ENCODE data around the gene OR4L1. TPM values are rescaled to one million over a fixed set of nuclear protein-coding genes. Genes with fewer than 3 reads are reported as not detected.
"Not testable (repeated sequence)": the region's sequence is repeated elsewhere in the genome, so short reads cannot be mapped to it uniquely, and the experiment has no call there.

Gene OR4L1, protein sequence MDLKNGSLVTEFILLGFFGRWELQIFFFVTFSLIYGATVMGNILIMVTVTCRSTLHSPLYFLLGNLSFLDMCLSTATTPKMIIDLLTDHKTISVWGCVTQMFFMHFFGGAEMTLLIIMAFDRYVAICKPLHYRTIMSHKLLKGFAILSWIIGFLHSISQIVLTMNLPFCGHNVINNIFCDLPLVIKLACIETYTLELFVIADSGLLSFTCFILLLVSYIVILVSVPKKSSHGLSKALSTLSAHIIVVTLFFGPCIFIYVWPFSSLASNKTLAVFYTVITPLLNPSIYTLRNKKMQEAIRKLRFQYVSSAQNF
- polyA plus RNA-seq (2013, experiment 1 of 2), result not detected
- polyA plus RNA-seq (2013, experiment 2 of 2), result not detected

DNA sequence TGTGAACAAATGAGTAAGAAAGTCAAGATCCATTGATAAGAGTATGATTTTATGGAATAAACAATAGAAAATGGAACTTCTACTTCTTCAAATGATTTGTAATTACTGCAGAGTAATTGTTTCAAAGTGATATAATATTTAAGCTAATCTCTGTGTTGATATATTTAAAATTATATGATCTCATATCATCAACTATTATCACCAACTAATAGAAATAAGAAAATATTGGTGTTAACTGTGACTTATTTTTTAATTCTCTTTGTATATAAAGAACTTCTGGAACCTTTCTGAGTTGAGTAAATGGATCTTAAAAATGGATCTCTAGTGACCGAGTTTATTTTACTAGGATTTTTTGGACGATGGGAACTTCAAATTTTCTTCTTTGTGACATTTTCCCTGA lies at the start of gene OR4L1:
OR4L1 (plus strand) TSS at position 301 of the 400 bp plus-strand sequence; CDS start at position 301, 0 bp downstream.
- H3K9me3 ChIP-seq (ENCODE audit: insufficient read depth, low read depth, low read length), result peaks cover 100% of the 10 kb centered on the region
- H3K4me1 ChIP-seq (ENCODE audit: insufficient read depth, low read length), result no peaks in the 10 kb centered on the region
- H3K36me3 ChIP-seq (ENCODE audit: insufficient read depth, low read length), result no peaks in the 10 kb centered on the region
- no peak within 1 kb of the TSS for H3K4me3 ChIP-seq (ENCODE audit: low read length)
- H3K9ac ChIP-seq (ENCODE audit: low read depth, low read length), result no peak within 1 kb of the TSS
- no peak within 1 kb of the TSS for H3K27ac ChIP-seq (ENCODE audit: low read depth, low read length)
- no peaks in the 10 kb centered on the region for H3K27me3 ChIP-seq (ENCODE audit: insufficient read depth, low read length)
- 64% methylated on average over 2 of the region's 2 CpGs for WGBS

DNA sequence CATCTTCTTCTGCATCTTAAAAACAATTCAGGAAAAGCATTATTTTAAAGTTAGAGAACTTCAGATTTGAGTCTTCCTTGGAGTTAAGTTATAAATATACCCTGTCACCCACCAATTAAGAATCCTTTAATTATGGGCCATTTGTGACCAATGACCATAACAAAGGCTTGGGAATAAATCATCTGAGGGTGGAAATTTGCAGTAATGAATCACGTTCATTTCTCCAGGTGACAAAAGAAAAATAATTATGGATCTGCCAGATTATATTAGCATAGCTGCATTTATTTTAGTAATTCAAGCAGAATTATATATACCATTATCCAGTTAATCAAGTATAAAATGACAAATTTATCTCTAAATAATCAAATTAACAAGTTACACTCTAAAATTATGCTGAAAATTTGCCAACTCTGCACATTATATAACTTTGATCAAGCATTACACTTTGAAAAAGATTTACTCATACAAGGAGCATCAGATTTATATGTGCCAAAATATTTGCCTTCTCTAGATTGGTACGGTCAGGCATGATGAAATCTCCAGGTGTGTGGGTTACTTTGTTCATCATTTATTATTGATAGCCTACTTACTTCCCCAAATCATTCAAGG lies 40.5 kb upstream of the OR4L1 start, which contains the start of gene OR4K14:
OR4K14 (minus strand) TSS at position 51 of the 609 bp plus-strand sequence. CDS start 4,114 bp downstream, outside the sequence.
- H3K9me3 ChIP-seq (ENCODE audit: insufficient read depth, low read depth, low read length), result peaks cover 96% of the 10 kb centered on the region

DNA sequence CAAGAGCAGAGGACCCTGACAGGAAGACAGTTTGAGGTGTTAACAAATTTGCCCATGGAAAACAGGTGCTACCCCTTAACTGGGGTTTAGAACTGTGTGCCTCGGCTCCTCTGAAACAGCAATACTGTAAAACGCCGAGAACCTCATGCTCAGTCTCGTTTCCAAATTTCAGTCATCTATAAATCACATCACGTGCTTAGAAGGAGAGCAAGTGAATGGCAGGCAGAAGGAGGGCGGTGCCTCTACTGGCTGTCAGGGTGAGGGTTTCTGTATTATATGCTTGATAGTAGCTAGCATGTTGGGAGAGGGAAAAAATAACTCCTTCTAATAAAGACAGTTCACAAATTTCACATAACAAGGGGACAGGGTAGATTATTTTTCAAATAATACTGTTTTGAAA lies 28.8 kb upstream of the OR4L1 start:
- no peak overlapping the region for H3K27ac ChIP-seq (ENCODE audit: low read depth, low read length)
- H3K4me1 ChIP-seq (ENCODE audit: insufficient read depth, low read length), result no peaks in the 10 kb centered on the region
- H3K9me3 ChIP-seq (ENCODE audit: insufficient read depth, low read depth, low read length), result peaks cover 97% of the 10 kb centered on the region
- H3K36me3 ChIP-seq (ENCODE audit: insufficient read depth, low read length), result no peaks in the 10 kb centered on the region
- H3K9ac ChIP-seq (ENCODE audit: low read depth, low read length), result no peak overlapping the region
- no peaks in the 10 kb centered on the region for H3K27me3 ChIP-seq (ENCODE audit: insufficient read depth, low read length)
- no peak overlapping the region for H3K4me3 ChIP-seq (ENCODE audit: low read length)
- WGBS, result 85% methylated on average over 4 of the region's 6 CpGs

More for the DNA sequence above, 40.5 kb upstream of the OR4L1 start, which contains the start of gene OR4K14:
- Histone ChIP-seq H3K4me3 (ENCODE audit: low read length) (no peak within 1 kb of the TSS), H3K27me3 (ENCODE audit: insufficient read depth, low read length) (no peaks in the 10 kb centered on the region), H3K36me3 (ENCODE audit: insufficient read depth, low read length) (no peaks in the 10 kb centered on the region), H3K4me1 (ENCODE audit: insufficient read depth, low read length) (no peaks in the 10 kb centered on the region), H3K9ac (ENCODE audit: low read depth, low read length) (no peak within 1 kb of the TSS), H3K27ac (ENCODE audit: low read depth, low read length) (no peak within 1 kb of the TSS)
- 44% methylated on average over 1 of the region's 2 CpGs for WGBS

DNA sequence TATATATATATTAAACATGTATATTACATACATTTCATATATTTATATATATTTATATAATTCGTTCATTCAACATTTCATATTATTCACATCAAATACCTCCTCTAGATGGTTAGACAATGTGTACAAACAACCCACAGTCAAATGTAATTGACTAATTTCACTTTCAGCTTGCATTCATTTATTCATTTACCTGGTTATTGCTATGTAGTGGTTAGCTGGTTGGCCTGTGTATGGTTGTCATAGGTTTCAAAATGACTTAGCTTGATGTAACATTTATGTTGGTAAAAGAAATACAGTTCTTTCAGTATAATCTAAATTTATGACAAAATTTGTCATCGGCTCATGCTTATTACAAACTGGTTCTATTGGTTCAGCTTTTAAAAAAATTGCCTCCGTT lies 24.4 kb upstream of the OR4L1 start:
- no peak overlapping the region for H3K9ac ChIP-seq (ENCODE audit: low read depth, low read length)
- H3K27me3 ChIP-seq (ENCODE audit: insufficient read depth, low read length), result no peaks in the 10 kb centered on the region
- no peaks in the 10 kb centered on the region for H3K4me1 ChIP-seq (ENCODE audit: insufficient read depth, low read length)
- H3K36me3 ChIP-seq (ENCODE audit: insufficient read depth, low read length), result no peaks in the 10 kb centered on the region
- WGBS, result 50% methylated on average over 2 of the region's 3 CpGs
- H3K9me3 ChIP-seq (ENCODE audit: insufficient read depth, low read depth, low read length), result peaks cover 63% of the 10 kb centered on the region
- no peak overlapping the region for H3K27ac ChIP-seq (ENCODE audit: low read depth, low read length)
- H3K4me3 ChIP-seq (ENCODE audit: low read length), result no peak overlapping the region

DNA sequence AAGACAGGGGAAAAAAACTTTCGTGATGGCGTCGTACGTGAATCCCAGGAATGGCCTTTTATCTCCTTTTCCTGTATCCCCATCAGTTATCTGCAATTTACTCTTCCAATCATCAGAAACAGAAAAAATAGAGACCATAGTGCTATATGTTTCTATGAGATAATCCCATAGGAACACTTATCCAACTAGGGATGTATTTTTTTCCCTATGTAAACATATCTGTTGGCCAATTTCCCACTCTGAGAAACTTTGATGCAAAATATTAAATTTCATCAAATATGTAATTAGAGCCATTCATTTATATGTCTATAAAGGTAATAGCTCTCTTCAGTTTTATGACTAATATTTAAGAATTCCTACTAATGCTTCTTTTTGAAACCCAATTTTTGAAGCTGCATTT lies 23.9 kb upstream of the OR4L1 start, which contains the start of gene OR4K13:
OR4K13 (minus strand) TSS at position 101 of the 400 bp plus-strand sequence. CDS start 1,280 bp downstream, outside the sequence.
- no peak within 1 kb of the TSS for H3K9ac ChIP-seq (ENCODE audit: low read depth, low read length)
- H3K4me1 ChIP-seq (ENCODE audit: insufficient read depth, low read length), result no peaks in the 10 kb centered on the region
- 100% methylated on average over 4 of the region's 4 CpGs for WGBS
- no peaks in the 10 kb centered on the region for H3K36me3 ChIP-seq (ENCODE audit: insufficient read depth, low read length)
- no peak within 1 kb of the TSS for H3K27ac ChIP-seq (ENCODE audit: low read depth, low read length)
- H3K9me3 ChIP-seq (ENCODE audit: insufficient read depth, low read depth, low read length), result peaks cover 58% of the 10 kb centered on the region
- no peak within 1 kb of the TSS for H3K4me3 ChIP-seq (ENCODE audit: low read length)
- H3K27me3 ChIP-seq (ENCODE audit: insufficient read depth, low read length), result no peaks in the 10 kb centered on the region

DNA sequence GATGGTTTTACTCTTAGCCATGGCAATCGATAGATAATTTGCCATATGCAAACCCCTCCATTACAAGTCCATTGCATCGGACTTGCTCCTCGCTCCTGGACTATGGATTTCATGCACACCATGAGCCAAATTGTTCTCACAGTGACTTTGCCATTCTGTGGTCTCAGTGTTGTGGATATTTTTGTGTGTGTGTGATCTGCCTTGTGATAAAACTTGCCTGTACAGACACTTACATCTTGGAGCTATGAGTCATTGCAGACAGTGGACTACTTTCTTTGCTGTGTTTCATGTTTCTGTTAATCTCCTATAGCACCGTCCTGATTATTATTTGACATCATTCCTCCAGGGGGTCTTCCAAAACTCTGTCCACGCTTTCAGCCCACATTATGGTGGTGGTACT lies 15.6 kb upstream of the OR4L1 start:
- H3K9me3 ChIP-seq (ENCODE audit: insufficient read depth, low read depth, low read length), result peaks cover 68% of the 10 kb centered on the region
- WGBS, result 69% methylated on average over 5 of the region's 5 CpGs

DNA sequence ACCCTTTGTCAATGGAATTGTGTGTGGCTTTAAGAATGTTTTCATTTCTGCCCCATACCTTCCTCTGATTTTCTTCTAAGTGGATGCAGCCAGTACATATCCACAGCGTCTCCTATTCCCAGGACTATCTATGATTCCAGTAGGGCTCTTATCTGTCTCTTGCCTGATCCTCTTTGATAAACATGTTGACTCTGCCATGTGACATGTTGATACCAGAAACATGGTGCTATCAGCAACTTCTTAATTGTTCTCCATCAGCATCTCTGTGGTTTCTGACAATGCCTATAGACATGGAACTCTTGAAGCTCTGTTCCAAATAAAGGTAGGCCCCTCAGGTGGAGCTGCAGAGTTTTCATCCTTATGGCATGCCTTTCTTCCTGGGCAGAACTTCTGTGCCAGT lies 11.6 kb upstream of the OR4L1 start:
- Histone ChIP-seq H3K27ac (ENCODE audit: low read depth, low read length) (no peak overlapping the region), H3K4me3 (ENCODE audit: low read length) (no peak overlapping the region), H3K4me1 (ENCODE audit: insufficient read depth, low read length) (no peaks in the 10 kb centered on the region), H3K9ac (ENCODE audit: low read depth, low read length) (no peak overlapping the region), H3K27me3 (ENCODE audit: insufficient read depth, low read length) (no peaks in the 10 kb centered on the region), H3K9me3 (ENCODE audit: insufficient read depth, low read depth, low read length) (peaks cover 98% of the 10 kb centered on the region), H3K36me3 (ENCODE audit: insufficient read depth, low read length) (no peaks in the 10 kb centered on the region)
- WGBS, result 58% methylated on average over 1 of the region's 1 CpG

More for the DNA sequence above, 15.6 kb upstream of the OR4L1 start:
- no peak overlapping the region for H3K9ac ChIP-seq (ENCODE audit: low read depth, low read length)
- H3K4me1 ChIP-seq (ENCODE audit: insufficient read depth, low read length), result no peaks in the 10 kb centered on the region
- H3K4me3 ChIP-seq (ENCODE audit: low read length), result no peak overlapping the region; the same call in 1 of the 2 replicates
- no peaks in the 10 kb centered on the region for H3K27me3 ChIP-seq (ENCODE audit: insufficient read depth, low read length)
- no peak overlapping the region for H3K27ac ChIP-seq (ENCODE audit: low read depth, low read length)
- no peaks in the 10 kb centered on the region for H3K36me3 ChIP-seq (ENCODE audit: insufficient read depth, low read length)

DNA sequence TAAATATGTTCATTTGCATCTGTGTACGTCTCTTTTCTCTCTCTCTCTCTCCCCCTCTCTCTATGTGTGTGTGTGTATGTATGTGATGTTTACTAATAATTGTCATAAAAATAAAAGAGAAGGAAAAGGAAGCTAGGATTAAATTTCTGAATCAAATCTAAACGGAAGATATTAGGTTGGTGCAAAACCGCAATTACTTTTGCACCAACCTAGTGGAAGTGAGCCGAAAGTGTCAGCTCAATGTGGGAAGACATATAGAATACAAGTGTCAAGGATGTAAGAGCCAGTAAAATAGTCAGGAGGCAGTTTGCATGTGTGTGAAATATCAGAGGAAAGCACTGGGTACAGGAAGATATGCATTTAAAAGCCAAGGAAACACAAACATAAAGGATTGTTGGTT lies 32.2 kb downstream of the OR4L1 start:
- 76% methylated on average over 3 of the region's 4 CpGs for WGBS
- Histone ChIP-seq H3K9ac (ENCODE audit: low read depth, low read length) (no peak overlapping the region), H3K4me3 (ENCODE audit: low read length) (no peak overlapping the region), H3K27me3 (ENCODE audit: insufficient read depth, low read length) (no peaks in the 10 kb centered on the region), H3K4me1 (ENCODE audit: insufficient read depth, low read length) (no peaks in the 10 kb centered on the region), H3K36me3 (ENCODE audit: insufficient read depth, low read length) (no peaks in the 10 kb centered on the region), H3K27ac (ENCODE audit: low read depth, low read length) (no peak overlapping the region), H3K9me3 (ENCODE audit: insufficient read depth, low read depth, low read length) (peaks cover 92% of the 10 kb centered on the region)

DNA sequence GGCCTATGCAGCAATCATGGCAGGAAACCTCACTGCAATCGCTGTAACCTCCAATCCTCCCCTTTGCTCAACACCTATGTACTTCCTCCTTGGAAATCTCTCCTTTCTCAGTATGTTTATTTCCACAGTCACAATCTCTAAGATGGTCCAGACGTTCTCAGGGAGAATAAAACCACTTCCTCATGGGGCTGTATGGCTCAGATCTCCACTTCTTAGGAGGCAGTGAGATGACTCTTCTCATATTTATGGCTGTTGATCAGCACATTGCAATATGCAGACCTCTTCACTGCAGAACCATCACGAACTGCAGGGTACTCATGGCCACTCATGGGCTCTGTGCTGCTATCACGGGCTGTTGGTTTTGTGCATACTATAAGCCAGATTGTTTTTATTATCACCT lies 33.6 kb downstream of the OR4L1 start:
- no peak overlapping the region for H3K27ac ChIP-seq (ENCODE audit: low read depth, low read length)
- no peak overlapping the region for H3K4me3 ChIP-seq (ENCODE audit: low read length)
- no peaks in the 10 kb centered on the region for H3K36me3 ChIP-seq (ENCODE audit: insufficient read depth, low read length)
- 44% methylated on average over 4 of the region's 4 CpGs for WGBS
- H3K27me3 ChIP-seq (ENCODE audit: insufficient read depth, low read length), result no peaks in the 10 kb centered on the region
- no peak overlapping the region for H3K9ac ChIP-seq (ENCODE audit: low read depth, low read length)
- H3K4me1 ChIP-seq (ENCODE audit: insufficient read depth, low read length), result no peaks in the 10 kb centered on the region
- peaks cover 99% of the 10 kb centered on the region for H3K9me3 ChIP-seq (ENCODE audit: insufficient read depth, low read depth, low read length)

DNA sequence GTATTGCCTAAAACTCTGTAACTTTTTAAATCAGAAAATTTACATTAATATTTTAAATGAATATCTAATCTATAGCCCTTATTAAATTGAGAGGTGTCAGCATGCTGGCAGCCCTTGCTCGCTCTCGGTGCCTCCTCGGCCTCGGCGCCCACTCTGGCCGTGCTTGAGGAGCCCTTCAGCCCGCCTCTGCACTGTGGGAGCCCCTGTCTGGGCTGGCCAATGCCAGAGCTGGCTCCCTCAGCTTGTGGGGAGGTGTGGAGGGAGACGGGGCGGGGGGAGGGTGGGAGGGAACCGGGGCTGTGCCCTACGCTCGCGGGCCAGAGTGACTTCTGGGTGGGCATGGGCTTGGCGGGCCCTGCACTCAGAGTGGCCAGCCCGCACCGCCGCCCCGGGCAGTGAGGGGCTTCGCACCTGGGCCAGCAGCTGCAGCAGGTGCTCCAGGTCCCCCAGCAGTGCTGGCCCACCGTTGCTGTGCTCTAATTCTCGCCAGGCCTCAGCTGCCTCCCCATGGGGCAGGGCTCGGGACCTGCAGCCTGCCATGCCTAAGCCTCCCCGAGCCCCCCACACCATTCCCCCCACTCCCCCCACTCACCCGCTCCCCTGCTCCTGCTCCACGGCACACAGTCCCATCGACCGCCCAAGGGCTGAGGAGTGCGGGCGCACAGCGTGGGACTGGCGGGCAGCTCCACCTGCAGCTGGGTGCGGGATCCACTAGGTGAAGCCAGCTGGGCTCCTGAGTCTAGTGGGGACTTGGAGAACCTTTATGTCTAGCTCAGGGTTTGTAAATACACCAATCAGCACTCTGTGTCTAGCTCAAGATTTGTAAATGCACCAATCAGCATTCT lies 39.3 kb downstream of the OR4L1 start:
- 88% methylated on average over 28 of the region's 32 CpGs for WGBS
- not testable (repeated sequence) for H3K27me3 ChIP-seq (ENCODE audit: insufficient read depth, low read length); H3K27ac ChIP-seq (ENCODE audit: low read depth, low read length); H3K4me1 ChIP-seq (ENCODE audit: insufficient read depth, low read length); H3K36me3 ChIP-seq (ENCODE audit: insufficient read depth, low read length); H3K4me3 ChIP-seq (ENCODE audit: low read length); H3K9ac ChIP-seq (ENCODE audit: low read depth, low read length)
- peaks cover 86% of the 10 kb centered on the region for H3K9me3 ChIP-seq (ENCODE audit: insufficient read depth, low read depth, low read length)

DNA sequence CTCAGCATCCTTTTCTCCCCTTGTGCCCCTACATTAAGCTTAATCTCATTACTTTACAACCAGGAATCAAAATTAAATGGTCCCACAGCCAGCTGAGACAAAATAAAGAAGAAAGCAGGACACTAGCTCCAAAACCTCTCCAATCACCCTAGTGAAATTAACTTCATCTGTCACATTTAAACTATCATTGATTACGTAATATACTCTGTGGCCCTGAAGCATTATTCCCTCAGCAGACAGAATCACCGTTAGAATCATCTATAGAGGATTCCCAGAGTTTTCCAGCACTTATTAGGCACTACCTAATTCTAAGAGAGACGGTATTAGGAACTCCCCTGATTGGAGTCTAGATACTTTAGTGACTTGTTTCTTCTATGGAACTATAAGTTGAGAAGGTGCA lies 50.6 kb downstream of the OR4L1 start, which contains the start of gene OR4K17:
OR4K17 (plus strand) TSS at position 302 of the 400 bp plus-strand sequence. CDS start 6,761 bp downstream, outside the sequence.
- peaks cover 56% of the 10 kb centered on the region for H3K9me3 ChIP-seq (ENCODE audit: insufficient read depth, low read depth, low read length)

More for the DNA sequence above, 50.6 kb downstream of the OR4L1 start, which contains the start of gene OR4K17:
- Histone ChIP-seq H3K27me3 (ENCODE audit: insufficient read depth, low read length) (no peaks in the 10 kb centered on the region), H3K9ac (ENCODE audit: low read depth, low read length) (no peak within 1 kb of the TSS), H3K4me3 (ENCODE audit: low read length) (no peak within 1 kb of the TSS), H3K36me3 (ENCODE audit: insufficient read depth, low read length) (no peaks in the 10 kb centered on the region), H3K4me1 (ENCODE audit: insufficient read depth, low read length) (no peaks in the 10 kb centered on the region), H3K27ac (ENCODE audit: low read depth, low read length) (no peak within 1 kb of the TSS)
- WGBS, result 55% methylated on average over 3 of the region's 3 CpGs
